Fibroblast of mammary gland (primary cell): ENCODE data around the gene EIF5A.

Experiments used
- DNase-seq: peaks from one replicate; pipeline ENCODE4 v3.0.0-alpha.2; 2010; ENCODE audit warnings: low read depth
- H3K4me3 ChIP-seq: 2 replicates; pipeline ENCODE4 v1.5.1; 2011; ENCODE audit warnings: low read depth, mild to moderate bottlenecking, low read length, moderate library complexity; ENCODE audit not compliant: control insufficient read depth
- TF ChIP-seq, protein P1 (sequence below): conservative IDR thresholded peaks from 2 replicates; pipeline ENCODE4 v1.5.1; 2011; ENCODE audit warnings: low read depth, low read length, inconsistent platforms; ENCODE audit not compliant: control insufficient read depth, insufficient read depth

The EIF5A gene

DNA sequence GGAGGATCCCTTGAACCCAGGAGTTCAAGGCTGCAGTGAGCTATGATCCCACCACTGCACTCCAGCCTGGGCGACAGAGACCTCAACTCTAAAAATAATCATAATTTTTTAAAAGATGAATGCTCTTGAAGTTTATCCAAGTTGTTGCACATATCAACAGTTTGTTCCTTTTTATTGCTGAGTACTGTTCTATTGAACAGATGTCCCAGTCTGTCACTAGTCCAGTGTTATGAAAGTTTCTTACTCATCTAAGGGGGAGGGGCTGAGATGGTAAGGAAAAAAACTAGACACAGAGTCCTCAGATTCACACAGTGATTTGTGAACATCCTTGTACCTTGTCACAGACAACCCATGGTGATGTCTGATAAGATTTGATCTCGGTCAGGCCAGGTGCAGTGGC is 32.8 kb downstream of the EIF5A start:
- TF ChIP-seq, protein P1, sequence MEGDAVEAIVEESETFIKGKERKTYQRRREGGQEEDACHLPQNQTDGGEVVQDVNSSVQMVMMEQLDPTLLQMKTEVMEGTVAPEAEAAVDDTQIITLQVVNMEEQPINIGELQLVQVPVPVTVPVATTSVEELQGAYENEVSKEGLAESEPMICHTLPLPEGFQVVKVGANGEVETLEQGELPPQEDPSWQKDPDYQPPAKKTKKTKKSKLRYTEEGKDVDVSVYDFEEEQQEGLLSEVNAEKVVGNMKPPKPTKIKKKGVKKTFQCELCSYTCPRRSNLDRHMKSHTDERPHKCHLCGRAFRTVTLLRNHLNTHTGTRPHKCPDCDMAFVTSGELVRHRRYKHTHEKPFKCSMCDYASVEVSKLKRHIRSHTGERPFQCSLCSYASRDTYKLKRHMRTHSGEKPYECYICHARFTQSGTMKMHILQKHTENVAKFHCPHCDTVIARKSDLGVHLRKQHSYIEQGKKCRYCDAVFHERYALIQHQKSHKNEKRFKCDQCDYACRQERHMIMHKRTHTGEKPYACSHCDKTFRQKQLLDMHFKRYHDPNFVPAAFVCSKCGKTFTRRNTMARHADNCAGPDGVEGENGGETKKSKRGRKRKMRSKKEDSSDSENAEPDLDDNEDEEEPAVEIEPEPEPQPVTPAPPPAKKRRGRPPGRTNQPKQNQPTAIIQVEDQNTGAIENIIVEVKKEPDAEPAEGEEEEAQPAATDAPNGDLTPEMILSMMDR = no peak
- no peak overlapping the region for H3K4me3 ChIP-seq
- DNase-seq = peak; percentile 44

DNA sequence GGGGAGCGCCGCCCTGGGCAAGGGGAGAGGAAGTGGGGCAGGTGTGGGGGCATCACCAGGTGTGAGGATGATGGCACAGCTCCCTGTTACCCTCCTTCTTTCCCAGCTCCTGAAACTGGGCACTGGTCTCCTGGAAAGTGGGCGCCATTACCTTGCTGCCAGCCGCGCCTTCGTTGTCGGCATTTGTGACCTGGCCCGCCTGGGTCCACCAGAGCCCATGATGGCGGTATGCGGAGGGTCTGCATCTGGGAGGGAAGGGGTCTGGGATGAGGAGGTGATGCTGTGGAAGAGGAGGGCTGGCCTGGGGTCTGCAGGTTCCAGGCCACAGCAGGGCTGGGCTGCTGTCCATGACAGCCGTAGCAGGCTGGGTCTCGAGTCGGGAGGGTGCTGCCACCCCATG is 34.4 kb downstream of the EIF5A start:
- TF ChIP-seq, protein P1 = no peak
- no peak for DNase-seq
- no peak overlapping the region for H3K4me3 ChIP-seq

DNA sequence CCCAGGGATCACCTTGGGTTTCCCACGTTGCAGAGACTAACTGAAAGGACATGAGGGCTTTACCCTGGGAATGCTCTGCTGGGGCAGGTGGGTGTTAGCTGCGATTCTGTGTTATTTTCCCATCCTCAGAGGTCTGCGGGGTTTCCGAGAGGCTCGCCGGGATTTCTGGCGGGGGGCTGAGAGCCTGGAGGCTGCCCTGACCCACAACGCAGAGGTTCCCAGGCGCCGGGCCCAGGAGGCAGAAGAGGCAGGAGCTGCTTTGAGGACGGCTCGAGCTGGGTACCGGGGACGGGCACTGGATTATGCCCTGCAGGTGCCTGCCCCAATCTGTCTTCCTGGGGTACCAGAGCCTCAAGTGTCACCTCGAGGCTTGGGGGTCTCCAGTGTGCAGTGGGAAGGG is 35.8 kb downstream of the EIF5A start:
- TF ChIP-seq, protein P1 = no peak
- DNase-seq = no peak

DNA sequence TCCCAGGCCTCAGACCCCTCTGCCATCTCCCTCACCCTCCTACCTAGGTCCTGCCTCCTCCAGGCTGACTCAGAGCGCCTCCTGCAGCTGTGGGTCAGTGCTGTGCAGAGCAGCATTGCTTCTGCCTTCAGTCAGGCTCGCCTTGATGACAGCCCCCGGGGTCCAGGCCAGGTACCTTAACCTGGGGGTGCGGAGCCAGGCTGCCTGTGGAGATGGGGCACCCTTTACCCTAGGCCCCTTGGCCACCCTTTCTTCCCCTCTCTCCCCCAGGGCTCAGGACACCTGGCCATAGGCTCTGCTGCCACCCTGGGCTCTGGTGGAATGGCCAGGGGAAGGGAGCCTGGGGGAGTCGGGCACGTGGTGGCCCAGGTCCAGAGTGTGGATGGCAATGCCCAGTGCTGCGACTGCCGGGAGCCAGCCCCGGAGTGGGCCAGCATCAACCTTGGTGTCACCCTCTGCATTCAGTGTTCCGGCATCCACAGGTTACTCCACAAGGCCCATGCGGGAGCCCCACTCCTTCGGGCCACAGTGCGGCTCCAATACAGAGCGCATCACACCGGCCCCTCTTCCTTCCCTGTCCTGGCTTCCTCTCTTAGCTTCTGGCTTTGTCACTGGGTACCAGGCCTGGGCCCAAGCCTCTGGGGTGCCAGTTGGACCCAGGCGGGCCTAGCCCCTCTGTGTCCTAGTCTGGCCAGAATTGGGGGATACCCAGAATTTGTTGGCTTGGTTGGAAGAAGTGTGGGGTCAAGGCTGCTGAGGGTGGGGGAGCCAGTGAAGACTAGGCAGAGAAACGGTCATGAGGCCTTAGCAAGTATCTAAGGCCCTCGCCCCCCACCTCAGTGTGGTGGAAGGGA is 39.6 kb downstream of the EIF5A start:
- no peak for DNase-seq
- TF ChIP-seq, protein P1 = no peak
- no peak overlapping the region for H3K4me3 ChIP-seq

More for the DNA sequence above, 35.8 kb downstream of the EIF5A start:
- H3K4me3 ChIP-seq = no peak overlapping the region

DNA sequence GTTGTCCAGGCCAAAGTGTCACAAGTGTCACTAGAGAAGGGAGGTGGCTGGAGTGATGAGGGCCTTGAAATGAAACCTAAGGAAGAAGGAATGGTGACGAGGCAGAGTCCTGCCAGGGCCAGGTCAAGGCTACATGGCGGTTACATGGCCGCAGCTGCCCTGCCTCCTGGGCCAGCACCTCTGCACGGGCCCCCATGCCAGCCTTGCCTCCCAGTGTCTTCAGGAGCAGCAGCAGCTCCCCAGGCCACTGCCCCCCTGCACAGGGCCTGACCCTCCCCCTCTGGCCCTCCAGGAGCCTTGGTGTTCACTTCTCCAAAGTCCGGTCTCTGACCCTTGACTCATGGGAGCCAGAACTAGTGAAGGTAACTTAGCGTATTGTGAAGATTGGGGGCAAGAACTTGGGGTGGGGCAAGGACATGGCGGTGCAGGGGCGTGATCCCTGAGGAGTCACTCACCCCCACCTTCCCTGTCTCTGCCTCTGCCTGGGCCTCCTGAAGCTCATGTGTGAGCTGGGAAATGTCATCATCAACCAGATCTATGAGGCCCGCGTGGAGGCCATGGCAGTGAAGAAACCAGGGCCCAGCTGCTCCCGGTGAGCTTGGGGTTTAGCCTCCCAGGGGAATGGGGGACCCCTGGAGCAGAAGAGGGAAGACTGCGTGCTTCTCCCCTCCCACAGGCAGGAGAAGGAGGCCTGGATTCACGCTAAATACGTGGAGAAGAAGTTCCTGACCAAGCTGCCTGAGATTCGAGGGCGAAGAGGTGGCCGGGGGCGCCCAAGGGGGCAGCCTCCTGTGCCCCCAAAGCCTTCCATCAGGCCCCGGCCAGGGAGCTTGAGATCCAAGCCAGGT is 40.4 kb downstream of the EIF5A start:
- H3K4me3 ChIP-seq = no peak overlapping the region
- TF ChIP-seq, protein P1 = no peak
- DNase-seq = peak; percentile 40

DNA sequence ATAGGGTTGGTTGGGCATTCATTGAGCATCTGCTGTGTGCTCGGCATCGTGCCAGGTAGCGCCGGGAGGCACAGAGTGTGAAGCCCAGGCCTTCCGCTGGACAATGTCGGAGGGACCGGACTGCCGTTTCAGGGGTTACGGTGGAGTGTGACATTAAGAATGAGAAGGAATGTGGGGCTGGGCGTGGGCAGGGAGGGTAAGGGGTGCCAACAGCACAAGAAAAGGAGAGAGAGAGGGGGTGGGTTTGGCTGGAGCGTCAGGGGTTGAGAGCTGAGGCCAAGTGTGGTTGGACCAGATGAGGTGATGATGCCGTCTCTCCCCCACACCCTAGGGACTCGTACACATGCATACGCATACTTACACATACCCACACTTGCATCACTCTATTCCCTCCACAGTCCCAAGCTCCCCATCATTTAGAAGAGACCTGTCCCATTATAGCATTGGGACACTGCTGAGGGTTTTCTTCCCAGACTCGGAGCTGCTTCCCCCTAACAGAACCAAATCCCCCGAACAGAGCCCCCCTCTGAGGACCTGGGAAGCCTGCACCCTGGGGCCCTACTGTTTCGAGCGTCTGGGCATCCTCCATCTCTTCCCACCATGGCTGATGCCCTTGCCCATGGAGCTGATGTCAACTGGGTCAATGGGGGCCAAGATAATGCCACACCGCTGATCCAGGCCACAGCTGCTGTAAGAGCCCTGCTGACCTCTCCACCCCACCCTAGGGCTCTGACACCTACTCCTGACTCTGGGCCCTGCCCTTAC is 41.2 kb downstream of the EIF5A start:
- TF ChIP-seq, protein P1 = no peak
- DNase-seq = peak; percentile 93
- H3K4me3 ChIP-seq = no peak overlapping the region
